HG02642 (cell line): ENCODE results near the gene LRRC8D.
"Not testable (repeated sequence)": the region's sequence is repeated elsewhere in the genome, so short reads cannot be mapped to it uniquely, and the experiment has no call there.

Experiments used
- ATAC-seq: cut with Tn5 transposase; IDR thresholded peaks from one replicate; pipeline ENCODE4 v1.9.1; 2021; ENCODE audit warnings: mild to moderate bottlenecking; ENCODE audit not compliant: unreplicated experiment, poor library complexity

Gene LRRC8D

DNA sequence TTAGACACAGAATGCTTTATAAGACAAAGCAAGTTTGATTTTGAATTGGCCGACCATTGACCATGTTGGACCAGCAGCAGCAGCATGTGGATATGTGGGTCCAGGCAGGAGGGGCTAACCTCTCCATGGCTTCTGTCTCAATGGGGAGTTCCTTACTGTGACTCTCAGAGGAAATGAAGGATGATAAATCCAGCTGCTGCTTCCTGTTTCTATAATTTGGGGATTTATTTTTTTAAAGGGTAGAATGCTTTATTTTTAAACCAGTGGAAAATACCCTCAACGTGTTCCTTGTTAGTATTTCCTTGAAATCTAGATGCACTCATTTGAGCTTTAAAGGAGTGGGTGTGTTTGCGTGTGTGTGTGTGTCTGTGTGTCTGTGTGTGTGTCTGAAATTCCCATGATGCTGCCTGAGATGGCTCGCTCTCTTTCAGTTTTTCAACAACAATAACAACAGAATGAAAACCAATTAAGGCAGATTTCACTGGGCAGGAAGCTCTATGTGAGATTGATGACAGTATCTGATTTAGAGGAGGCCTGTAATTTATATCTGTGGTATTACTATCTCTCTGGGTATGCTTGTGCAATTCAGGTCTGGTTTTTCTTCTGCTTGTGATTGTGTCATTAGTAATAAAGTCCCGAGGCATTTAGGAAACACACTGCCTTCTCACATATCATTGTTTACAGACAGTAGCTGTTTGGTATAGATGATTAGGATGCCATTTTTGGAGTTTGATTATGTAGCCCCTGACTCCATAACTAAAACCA lies 88.0 kb downstream of the LRRC8D start:
- no peak for ATAC-seq

GRCh38 chr1:89910268-89910667 lies 89.4 kb downstream of the LRRC8D start:
- no peak for ATAC-seq

DNA sequence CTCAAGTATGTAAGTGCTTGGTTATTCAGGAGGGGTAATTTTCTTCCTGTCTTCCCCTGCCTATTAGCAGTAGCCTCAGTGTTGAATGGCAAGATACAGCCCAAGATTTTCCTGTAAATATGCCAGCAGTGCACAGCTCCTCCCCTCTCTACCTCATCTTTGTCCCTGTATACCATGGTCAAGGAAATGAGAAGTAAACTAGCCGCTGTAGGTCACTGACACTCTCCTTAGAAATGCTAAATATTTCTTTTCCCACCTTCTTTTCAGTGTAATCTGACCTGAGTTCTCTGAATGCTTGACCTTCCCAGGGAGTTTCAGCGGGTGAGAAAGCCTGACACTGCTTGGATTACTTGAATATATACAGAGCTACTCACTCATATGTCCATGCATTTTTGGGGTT lies 89.9 kb downstream of the LRRC8D start:
- ATAC-seq, result no peak

DNA sequence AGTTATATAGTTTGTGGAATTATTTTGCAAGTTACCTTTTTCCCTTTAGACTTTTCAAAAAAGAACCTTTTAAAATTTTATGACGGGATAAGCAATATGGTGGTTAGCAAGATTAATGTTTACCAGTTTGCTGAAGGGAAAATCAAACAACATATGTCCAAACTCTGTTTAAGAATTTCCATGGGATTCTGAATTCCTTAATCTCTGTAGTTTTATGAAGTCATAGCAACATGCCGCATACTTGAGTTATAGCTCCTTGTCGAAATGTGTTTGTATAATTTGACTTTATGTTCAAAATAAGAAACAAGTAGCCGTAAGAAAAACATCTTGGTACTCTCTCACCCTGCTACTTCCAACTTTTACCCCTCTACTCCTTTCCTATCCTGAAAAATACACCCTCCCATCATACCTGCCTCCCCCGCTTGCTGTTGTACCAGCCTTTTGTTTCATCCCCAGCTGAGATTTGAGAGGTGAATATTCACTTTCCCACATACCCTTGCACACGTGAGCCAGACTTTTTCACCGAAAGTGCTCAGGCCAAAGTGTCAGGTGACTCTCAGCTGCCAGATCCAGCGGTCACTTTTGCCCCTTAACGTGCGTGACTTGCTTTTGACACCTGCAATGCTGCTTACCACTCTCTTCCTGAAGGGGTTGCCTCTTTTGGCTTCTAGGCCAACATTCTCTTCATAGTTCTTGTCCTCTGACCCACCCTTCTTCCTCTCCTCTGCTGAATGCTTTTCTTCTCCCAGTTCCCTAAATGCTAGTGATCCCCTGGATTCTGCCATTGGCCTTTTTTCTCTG lies 90.6 kb downstream of the LRRC8D start:
- no peak for ATAC-seq

DNA sequence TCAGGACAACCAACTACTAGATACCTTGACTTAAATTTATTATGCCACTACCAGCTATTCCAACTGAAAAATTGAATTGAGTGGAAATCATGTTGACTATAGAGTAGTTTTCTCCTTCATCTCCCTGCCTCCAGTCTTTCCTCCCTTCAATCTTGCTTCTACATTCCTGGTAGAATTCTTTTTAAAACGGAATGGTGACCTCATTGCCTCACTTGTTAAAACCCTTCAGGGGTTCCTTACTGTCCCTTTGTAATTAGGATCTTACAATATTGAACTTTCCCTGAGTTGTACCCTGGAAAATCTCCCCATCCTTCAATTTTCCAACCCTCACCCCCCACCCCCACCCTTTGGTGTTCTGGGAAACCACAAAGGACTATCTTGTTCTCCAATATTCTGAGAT lies 91.2 kb downstream of the LRRC8D start:
- no peak for ATAC-seq

- no peak for ATAC-seq
These were observed 92.7 kb downstream of the LRRC8D start for GRCh38 chr1:89913353-89914095.

GRCh38 chr1:89917353-89917752 lies 96.5 kb downstream of the LRRC8D start:
- no peak for ATAC-seq

GRCh38 chr1:89918127-89918793 lies 97.4 kb downstream of the LRRC8D start:
- no peak for ATAC-seq

DNA sequence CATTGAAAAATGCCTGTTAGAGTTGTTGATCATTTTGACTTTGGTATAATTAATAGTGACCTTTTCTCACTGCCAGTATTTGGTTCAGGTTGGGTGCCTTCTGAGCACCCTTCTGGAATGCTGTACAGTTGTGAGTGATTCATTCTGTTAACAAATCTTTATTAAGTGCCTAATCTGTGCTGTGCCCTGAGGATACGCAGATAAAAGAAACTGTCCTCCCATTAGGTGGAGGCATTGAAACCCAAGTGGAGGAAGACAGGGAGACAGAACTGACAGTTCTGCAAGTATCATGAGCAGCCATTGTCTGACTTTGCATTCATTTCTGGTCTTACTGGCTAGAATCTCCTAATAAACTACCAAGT lies 97.9 kb downstream of the LRRC8D start:
- no peak for ATAC-seq

GRCh38 chr1:89919174-89919573 lies 98.3 kb downstream of the LRRC8D start:
- no peak for ATAC-seq

- ATAC-seq, result no peak
These were observed 102.1 kb downstream of the LRRC8D start for GRCh38 chr1:89922911-89923310.

- no peak for ATAC-seq
These were observed 102.7 kb downstream of the LRRC8D start for GRCh38 chr1:89923517-89923916.

- not testable (repeated sequence) for ATAC-seq
These were observed 103.2 kb downstream of the LRRC8D start for GRCh38 chr1:89924075-89924474.

- ATAC-seq, result no peak
These were observed 106.2 kb downstream of the LRRC8D start for GRCh38 chr1:89927049-89927448.

GRCh38 chr1:89927478-89927877 lies 106.6 kb downstream of the LRRC8D start:
- ATAC-seq, result no peak

DNA sequence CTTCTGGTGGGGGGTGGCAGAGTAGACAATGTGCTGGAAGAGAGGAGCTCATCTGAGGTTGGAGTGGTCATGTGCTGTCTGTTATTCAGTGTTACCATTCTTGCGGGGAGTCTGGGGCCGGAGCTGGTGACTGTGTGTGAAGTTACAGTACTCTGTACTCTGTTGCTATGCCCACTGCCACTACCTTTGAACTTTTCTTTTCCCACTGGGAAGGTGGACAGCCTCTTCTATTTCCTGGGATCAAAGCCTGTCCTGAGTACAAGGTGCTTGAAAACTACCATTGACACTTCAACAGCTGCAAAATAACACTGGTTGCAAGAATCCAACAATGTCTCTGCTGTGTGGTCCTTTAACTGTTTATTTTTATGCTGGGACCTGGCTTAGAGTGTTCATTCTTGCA lies 107.7 kb downstream of the LRRC8D start:
- no peak for ATAC-seq

DNA sequence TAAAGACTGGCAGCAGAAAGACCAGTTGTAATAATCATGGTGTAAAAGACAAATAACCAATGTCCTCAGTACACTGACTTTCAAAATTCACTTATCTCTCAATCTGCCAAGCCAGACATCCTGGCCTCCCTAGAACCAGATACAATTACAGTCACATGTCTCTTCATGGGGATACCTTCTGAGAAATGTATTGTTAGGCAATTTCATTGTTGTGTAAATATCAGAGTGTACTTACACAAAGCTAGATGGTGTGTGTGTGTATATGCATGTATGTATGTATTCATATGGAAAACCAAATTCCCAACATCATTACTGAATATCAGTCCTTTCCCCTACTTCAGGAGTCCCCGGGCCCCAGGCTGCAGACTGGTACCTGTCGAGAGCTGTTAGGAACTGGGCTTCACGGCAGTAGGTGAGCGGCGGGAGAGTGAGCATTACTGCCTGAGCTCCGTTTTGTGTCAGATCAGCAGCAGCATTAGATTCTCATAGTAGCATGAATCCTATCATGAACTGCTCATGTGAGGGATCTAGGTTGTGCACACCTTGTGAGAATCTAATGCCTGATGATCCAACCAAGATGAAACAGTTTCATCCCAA lies 108.7 kb downstream of the LRRC8D start:
- no peak for ATAC-seq

GRCh38 chr1:89930579-89930978 lies 109.7 kb downstream of the LRRC8D start:
- no peak for ATAC-seq

DNA sequence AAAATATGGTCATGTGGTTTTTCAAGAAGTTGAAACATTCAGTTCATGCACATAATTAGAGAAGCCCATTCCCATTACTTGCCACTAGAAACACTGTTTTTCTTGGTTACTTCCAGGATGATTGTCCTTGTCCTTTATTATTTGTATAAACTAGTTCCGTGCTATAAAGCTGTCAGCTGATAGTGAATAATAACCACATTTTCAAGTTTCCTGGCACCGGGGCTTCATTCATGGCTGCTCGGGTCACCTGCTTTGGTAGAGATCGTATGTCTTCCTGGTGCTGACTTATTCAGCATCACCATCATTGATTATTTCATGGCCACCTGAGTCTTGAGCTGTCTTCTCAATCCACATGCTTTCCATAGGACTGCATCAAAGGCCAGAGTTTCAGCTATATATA lies 111.1 kb downstream of the LRRC8D start:
- ATAC-seq, result no peak
